Spleen (tissue), 7 donors: ENCODE measurements around the gene ARSB.

ENCODE experiments used
- CTCF ChIP-seq, 11 experiments: fragments of 200-600 bp in 7 of 11; fragments of 450-650 bp in 4 of 11; sonication (generic) in 4 of 11; IDR thresholded peaks in 8 of 11; conservative IDR thresholded peaks in 3 of 11; 1 replicate in 7 of 11; 2 replicates in 4 of 11; pipeline versions ENCODE4 v1.4.0 to v1.8.0; 2016 to 2021; ENCODE audit warnings: antibody characterized with exemption in 11 of 11, inconsistent platforms in 4 of 11, mild to moderate bottlenecking in 1 of 11
- POLR2A ChIP-seq, 3 donors: fragments of 450-650 bp; IDR thresholded peaks; one replicate each; pipeline ENCODE4 v1.5.1; 2017; ENCODE audit warnings: antibody characterized with exemption in 3 of 3, mild to moderate bottlenecking in 1 of 3
- donor health status: DM: no; HTN: no; CAD: no; lungs with moderate emphysema.
- donor health status: DM: no; HTN: no; CAD: no.
- donor health status: DM: no; HTN: no; CAD: no.

DNA sequence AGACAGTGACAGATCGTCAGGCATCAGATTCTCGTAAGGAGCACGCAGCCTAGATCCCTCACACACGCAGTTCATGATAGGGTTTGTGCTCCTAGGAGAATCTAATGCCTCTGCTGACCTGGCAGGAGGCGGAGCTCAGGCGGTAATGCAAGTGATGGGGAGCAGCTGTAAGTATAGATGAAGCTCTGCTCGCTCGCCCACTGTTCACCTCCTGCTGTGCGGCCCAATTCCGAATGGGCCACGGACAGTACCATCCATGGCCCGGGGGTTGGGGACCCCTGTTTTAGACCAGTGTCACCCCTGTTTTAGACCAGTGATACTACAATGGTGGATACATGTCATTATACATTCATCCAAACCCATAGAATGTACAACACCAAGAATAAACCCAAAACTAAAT is 4.0 kb upstream of the ARSB start:
- TF ChIP-seq CTCF (IDR thresholded peaks at IDR 0.05 in 8 of 11, conservative IDR thresholded peaks at IDR 0.05 in 3 of 11) (no peak), POLR2A (IDR thresholded peaks at IDR 0.05) (no peak)
